GM19328 (cell line): ENCODE measurements around the gene TPST1.
"Not testable (repeated sequence)": the region's sequence is repeated elsewhere in the genome, so short reads cannot be mapped to it uniquely, and the experiment has no call there.

Experiments used
- ATAC-seq: cut with Tn5 transposase; IDR thresholded peaks from one replicate; pipeline ENCODE4 v1.9.1; 2021; ENCODE audit warnings: mild to moderate bottlenecking, moderate library complexity; ENCODE audit not compliant: unreplicated experiment

The TPST1 gene

DNA sequence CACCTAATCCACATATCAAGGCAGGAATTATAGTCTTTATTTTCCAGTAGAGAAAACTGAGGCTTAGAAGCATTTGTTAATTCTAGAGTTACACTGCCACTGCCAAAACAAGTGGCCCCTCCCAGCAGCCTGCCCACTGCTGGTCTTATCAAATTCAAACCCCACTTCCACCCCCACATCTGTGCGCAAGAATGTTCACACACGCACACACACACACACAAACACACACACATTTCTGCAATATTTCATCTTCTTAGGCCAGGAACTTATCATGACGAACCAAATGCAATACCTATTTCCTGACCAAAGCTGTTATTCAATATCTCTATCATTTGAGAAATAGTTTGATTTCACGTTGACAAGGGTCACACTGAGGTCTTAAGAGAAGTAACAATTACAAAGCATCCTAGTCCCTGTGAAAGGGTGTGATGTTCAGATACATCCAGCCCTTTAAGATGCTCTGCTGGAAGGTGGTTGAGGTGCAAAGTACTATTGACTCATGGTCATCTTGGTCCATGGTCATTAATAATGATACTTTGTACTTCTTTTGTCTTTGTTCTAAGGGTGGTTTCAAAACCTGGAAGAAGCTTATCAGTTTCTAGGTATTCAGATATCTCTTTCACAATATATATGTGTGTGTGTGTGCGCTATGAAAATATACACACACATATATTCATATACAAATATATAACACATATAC lies 169.2 kb downstream of the TPST1 start:
- not testable (repeated sequence) for ATAC-seq

DNA sequence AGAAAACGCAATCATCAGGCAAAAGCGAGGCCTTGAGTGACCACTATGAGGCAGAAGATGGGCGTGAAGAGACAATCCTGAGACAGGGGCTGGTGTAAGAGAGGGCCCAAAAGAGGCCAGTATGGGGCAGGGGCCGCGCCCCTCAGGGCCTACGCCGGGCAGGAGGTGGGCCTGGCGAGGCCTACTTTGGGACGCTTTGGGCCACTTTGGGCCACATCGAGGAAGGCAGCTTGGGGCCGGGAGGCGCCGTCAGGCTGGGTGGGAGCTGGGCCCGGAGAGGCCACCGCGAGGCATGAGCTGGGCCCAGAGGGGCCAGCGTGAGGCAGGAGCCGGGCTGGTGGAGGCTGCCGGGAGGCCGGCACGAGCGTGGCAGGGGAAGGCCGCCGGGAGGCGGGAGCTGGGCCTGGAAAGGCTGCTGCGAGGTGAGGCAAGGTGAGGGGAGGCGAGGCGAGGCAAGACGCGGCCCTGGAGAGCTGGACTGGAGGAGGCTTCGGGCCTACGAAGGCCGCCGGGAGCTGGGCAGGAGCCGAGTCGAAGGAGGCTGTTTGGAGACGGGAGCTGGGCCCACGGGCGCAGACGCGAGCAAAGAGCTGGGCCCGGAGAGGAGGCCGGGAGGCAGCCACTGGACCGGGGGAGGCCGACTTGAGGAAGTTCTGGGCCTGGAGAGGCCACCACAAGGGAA lies 171.3 kb downstream of the TPST1 start:
- ATAC-seq = no peak

DNA sequence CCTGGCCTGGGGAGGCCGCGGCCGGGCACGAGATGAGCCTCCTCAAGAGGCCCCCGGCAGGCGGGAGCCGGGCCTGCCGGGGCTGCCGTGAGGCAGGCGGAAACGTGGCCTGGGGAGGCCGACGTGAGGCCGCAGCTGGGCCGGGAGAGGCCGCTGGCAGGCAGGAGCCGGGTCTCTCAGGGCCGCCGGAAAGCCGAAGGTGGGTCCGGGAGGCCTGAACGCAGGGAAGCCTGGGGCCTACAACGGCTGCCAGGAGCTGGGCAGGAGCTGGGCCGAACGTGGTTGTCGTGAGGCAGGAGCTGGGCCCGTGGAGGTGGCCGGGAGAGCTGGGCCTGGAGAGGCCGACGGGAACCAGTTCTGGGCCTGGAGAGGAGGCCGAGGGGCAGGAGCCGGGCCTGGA lies 171.9 kb downstream of the TPST1 start:
- no peak for ATAC-seq

DNA sequence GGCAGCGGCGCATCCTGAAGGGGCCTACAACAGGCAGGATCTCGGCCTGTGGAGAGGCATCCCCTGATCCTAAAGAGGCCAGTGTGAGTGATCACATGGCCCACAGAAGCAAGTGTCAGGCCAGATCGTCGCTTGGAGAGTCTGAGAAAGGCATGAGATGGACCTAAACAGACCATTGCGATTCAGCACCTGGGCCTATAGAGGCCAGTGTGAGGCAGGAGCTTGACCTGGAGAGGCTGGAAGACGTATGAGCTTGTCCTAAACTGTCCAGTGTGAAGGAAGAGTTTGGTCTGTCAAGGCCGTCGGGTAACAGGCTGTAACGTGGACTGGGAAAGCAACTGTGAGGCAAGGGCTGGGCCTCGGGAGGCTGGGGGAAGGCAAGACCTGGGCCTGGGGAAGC lies 172.6 kb downstream of the TPST1 start:
- ATAC-seq = no peak

DNA sequence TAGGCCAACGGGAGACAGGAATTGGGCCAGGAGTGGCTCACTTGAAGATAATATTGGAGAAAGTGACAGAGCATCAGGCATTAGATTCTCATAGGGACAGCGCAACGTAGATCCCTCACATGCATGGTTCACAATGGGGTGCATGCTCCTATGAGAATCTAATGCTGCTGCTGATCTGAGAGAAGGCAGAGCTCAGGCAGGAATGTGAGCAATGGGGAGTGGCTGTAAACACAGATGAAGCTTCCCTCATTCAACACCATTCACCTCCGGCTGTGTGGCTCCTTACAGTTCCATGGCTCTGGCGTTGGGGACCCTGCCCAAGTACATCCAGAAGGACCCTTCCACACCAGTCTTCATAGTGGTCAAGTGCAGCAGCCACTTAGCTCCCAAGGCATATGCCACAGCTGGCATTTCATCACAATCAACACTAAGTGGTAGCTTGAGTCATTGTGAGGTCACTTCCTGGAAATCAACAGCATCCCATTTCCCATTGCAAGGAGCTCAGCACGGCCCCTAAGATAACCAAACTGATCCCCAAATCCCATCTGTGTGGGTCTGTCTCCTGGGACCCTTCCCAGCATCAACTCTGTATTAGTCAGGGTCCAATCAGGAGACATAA lies 174.5 kb downstream of the TPST1 start:
- ATAC-seq = no peak

DNA sequence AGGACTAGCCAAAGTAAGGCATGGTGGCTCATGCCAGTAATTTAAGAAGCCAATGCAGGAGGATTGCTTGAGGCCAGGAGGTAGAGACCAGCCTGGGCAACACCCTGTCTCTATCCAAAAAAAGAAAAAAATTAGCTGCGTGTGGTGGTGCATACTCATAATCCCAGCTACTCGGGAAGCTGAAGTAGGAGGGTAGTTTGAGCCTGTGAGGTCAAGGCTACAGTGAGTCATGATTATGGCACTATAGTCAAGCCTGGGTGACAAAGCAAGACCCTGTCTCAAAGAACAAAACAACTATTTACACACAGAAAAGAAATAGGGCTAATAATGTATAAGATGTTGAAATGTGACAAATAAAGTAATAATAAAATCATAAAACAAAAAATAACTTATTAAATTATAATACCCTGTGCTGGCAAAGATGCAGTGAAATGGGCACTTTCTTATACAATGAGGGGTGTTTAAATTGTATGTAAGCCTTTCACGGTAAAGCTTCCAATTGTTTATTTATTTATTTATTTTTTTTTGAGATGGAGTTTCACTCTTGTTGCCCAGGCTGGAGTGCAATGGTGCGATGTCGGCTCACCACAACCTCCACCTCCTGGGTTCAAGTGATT lies 175.2 kb downstream of the TPST1 start:
- no peak for ATAC-seq

DNA sequence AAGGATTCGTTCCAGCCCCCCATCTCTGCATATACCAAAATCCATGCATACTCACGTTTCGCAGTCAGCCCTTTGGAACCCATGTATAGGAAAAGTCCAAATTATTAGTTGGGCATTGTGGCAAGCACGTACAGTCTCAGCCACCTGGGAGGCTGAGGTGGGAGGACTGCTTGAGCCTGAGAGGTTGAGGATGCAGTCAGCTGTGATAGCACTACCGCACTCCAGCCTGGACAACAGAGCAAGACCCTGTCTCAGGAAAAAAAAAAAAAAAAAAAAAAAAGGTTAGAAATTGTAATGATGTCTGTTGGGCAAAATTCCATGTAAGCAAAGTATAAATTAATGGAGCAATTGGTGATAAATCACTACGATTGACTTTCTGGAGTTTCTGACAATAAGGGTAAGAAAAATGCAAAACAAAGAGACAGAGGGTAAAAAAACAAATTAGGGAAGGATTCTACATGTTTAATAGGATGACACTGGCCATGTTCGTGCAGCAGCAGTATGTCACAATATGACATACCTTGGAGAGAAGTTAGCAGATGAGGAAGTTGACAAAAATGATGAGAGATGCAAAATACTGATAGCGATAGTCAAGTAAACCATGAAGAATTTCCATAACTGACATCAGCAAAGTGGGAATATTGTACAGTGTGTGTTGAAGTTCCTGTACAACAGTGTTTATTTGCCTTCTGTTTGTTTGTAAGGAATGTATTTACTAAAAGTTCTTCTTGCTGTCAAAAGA lies 177.2 kb downstream of the TPST1 start:
- ATAC-seq = not testable (repeated sequence)

DNA sequence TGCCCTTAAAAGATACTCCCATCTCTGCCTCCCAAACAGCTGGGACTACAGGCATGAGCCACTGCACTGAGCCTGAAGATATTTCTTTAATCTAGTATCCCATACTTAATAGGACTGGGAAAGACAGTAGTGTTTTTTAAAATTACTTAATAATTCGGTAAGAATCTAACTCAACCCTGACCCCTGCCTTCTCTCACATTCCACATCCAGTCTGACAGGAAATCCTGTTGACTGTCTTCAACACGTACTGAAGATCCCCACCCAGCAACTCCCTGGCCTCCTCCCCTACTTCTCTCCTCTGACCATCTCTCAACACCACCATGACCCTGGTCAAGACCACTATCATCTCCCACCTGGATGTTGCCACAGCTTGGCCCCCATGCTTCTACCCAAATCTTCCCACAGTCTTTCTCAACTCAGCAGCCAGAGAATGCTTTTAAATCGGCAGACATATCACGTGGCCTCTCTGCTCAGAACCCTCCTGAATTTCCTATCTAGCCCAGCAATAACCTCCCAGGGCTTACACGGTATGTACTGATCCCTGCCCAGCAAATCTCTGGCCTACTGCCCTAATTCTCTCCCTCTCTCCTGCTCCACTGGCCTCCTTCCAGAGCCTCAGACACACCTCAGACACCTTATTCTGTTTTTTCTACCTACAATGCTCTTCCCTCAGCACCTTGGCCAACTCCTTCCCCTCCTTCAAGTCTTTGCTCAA lies 180.2 kb downstream of the TPST1 start:
- ATAC-seq = not testable (repeated sequence)

DNA sequence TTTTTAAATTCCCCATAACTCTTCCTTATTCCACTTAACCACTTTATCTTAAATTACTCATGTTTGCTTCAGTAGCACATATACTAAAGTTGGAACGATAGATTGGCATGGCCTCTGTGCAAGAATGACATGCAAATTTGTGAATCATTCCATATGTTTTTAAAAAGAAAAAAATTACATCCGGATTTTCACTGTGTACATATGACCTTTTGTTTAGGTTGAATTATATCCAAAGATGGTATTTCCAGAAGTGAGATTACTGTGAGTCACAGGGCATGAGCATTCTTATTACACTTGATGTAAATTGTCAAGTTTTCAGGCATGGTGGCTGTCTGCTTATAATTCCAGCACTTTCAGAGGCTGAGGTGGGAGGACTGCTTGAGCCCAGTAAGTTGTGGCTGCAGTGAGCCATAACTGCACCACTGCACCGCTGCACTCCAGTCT lies 190.0 kb downstream of the TPST1 start:
- ATAC-seq = not testable (repeated sequence)

DNA sequence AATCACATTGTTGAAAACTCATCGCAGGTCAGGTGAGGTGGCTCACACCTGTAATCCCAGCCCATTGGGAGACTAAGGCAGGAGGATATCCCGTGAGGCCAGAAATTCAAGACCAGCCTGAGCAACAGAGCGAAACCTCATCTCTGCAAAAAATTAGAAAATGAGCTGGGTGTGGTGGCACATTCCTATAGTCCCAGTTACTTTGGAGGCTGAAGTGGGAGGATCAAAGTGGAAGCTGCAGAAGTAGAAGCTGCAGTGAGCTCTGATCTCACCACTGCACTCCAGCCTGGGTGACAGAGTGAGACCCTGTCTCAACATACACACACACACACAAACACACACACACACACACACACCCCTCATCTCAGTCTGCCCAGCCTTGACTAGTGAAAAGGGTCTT lies 190.9 kb downstream of the TPST1 start:
- not testable (repeated sequence) for ATAC-seq

DNA sequence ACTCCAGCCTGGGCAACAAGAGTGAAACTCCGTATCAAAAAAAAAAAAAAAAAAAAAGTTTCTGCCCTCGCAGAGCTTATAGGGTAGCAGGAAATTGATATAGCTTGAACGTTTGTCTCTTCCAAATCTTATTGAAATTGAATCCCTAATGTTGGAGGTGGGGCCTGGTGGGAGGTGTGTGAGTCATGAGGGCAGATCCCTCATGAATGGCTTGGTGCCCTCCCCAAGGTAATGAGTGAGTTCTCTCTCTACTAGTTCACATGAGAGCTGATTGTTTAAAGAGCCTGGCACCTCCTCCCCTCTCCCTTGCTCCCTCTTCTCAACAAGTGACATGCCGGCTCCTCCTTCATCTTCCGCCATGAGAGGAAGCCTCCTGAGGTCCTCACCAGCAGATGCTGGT lies 193.7 kb downstream of the TPST1 start:
- not testable (repeated sequence) for ATAC-seq

DNA sequence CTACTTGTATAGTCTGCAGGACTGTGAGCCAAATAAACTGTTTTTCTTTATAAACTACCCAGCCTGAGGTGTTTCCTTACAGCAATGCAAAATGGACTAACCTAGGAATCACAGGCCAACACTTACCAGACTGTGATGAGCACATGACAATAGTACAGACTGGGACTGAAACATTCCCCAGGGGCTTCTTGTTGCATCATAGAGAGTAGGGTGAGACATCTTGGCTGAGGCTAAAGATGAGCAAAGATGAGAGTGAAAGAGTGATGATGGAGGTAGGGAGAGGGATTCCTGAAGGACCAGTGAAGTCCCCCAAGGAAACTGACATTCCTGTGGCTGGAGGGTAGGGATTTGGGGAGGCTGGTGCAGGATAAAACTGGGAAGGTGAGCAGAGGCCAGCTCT lies 194.4 kb downstream of the TPST1 start:
- ATAC-seq = no peak

DNA sequence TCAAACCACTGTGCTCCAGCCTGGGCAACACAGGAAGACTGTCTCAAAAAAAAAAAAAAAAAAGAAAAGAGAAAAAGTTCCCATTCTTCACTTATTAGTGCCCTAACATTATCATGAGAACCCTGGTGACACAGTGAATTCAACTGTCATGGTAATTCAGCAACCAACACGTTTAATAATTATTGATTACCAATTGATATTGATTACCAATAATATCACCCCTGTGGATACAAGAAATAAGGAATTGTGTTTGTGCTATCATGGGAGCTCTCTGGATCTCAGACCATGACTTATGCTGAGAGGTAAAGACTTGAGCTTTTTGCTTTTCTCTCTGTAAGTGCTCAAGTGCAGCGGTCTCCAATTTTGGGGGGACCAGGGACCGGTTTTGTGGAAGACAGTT lies 195.3 kb downstream of the TPST1 start:
- ATAC-seq = no peak

DNA sequence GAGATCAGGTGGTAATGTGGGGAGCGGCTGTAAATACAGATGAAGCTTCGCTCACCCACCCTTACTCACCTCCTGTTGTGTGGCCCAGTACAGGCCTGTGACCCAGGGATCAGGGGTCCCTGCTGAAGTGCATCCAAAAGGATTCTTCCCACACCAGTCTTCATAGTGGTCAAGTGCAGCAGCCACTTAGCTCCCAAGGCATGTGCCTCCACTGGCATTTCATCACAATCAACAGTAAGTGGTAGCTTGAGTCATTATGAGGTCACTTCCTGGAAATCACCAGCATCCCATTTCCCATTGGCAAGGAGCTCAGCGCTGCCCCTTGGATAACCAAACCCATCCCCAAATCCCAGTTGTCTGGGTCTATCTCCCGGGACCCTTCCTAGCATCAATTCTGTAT lies 196.0 kb downstream of the TPST1 start:
- not testable (repeated sequence) for ATAC-seq

DNA sequence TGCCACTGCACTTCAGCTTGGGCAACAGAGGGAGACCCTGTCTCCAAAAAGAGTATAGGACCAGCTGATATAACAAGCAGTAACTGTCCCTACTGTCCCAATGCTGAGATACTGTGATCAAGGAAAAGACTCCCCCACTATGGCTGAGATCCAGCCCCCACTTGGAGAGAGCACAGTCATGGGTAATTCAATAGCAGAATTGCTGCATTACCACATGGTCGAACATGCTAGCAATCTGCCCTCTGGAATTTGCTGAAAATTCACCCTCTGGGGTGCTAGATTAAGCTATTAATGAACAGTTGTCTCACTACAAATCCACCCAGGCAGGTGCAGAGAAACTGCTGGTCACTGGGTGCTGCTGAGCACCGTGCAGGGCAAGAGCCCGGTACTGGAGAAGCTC lies 196.8 kb downstream of the TPST1 start:
- not testable (repeated sequence) for ATAC-seq

DNA sequence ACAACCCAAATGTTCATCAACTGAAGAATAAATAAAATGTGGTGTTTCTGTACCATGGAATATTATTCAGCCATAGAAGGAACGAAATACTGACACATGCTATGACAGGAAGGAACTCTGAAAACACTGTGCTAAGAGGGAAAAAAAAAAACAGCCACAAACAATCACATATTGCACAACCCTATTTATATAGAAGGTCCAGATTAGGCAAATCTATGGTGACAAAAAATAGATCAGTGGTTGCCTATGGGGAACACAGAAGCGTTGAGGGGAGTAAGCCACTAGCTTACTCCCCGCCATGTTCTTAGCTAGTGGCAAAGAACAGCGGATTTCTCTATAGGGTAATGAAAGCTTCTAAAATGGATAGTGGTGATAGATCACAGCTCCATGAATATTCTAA lies 198.4 kb downstream of the TPST1 start:
- no peak for ATAC-seq

DNA sequence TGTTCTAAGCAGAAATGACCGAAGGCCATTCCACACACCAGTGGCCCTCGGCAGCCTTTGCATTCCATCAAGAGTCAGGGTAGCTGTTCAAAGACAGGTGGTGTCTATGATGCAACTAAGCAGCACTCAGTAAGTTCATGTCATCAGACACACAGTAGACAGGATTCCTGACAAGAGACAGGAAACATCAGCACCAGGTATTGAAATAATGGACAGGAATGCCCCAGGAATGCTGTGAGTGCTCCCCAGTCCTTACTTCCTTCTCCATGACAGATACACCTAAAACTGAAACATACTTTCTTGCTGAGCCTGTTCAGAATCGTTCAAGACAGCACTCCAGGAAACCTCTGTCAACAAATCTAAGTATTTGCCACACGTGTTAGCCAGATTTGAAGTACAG lies 204.4 kb downstream of the TPST1 start:
- ATAC-seq = no peak
